Adrenal gland (tissue), 12 donors: ENCODE data around the gene ZBTB38. TPM values are rescaled to one million over a fixed set of nuclear protein-coding genes. Genes with fewer than 3 reads are reported as not detected.

Source experiments
- DNase-seq, 7 donors: peaks; one replicate each; pipeline ENCODE4 v3.0.0-alpha.2; 2019 to 2020
- H3K27ac ChIP-seq, 5 donors: fragments of 200-600 bp; sonication (generic) in 4 of 5; 1 replicate in 3 of 5; 2 replicates in 2 of 5; pipeline versions ENCODE4 v1.5.1 to v1.8.0; 2016 to 2020; ENCODE audit warnings: mild to moderate bottlenecking in 1 of 5
- H3K27me3 ChIP-seq: fragments of 200-600 bp; 2 replicates; pipeline ENCODE4 v1.8.0; 2021
- H3K36me3 ChIP-seq, 2 donors: fragments of 200-600 bp; replicated peaks in 1 of 2; 1 replicate in 1 of 2; 2 replicates in 1 of 2; pipeline versions ENCODE4 v1.5.1 to v1.8.0; 2018 to 2022
- H3K4me1 ChIP-seq, 2 donors: fragments of 200-600 bp; replicated peaks in 1 of 2; 1 replicate in 1 of 2; 2 replicates in 1 of 2; pipeline versions ENCODE4 v1.5.1 to v1.8.0; 2018 to 2021
- H3K4me3 ChIP-seq, 4 donors: fragments of 200-600 bp; sonication (generic) in 3 of 4; one replicate each; pipeline ENCODE4 v1.5.1; 2016 to 2018
- H3K9me3 ChIP-seq, 3 donors: fragments of 200-600 bp; sonication (generic) in 1 of 3; replicated peaks in 1 of 3; 1 replicate in 2 of 3; 2 replicates in 1 of 3; pipeline versions ENCODE4 v1.5.1 to v1.8.0; 2016 to 2021
- POLR2A ChIP-seq, 2 donors: fragments of 450-650 bp; IDR thresholded peaks; one replicate each; pipeline ENCODE4 v1.6.1; 2017; ENCODE audit warnings: antibody characterized with exemption in 2 of 2, mild to moderate bottlenecking in 2 of 2, moderate library complexity in 1 of 2
- WGBS, 4 donors: extraction: QIAGEN DNeasy Blood & Tissue Kit in 2 of 4; methylation state at CpG; one replicate each; pipeline versions ENCODE4 v1.1.5 to v1.1.7; 2013 to 2017; 5-methylcytosine and 5-hydroxymethylcytosine counted together
- intact Hi-C, 2 donors: fragments of 100-400 bp; cut with DNase I; formaldehyde crosslinking; loops; one replicate each; pipeline versions ENCODE4 v1.14.1 to v1.15.0; 2022 to 2023
- polyA plus RNA-seq, 3 donors: library from polyadenylated mRNA; stranded (reverse); fragments of 200-250 nt in 2 of 3; fragments of 350-450 nt in 1 of 3; fragmentation: Illumina TruSeq in 1 of 3; extraction: RNeasy Lipid Tissue Mini Kit (QIAGEN cat#74804) in 1 of 3; gene quantifications; one replicate each; pipeline ENCODE4 v1.2.3, GENCODE V29; 2013 to 2014
- total RNA-seq, 9 donors: library from RNA; depleted of rRNA in 4 of 9; stranded (reverse); fragments of >200 nt in 4 of 9; fragments of 120-200 nt in 1 of 9; fragmentation: NEBNext Ultra II Directional in 1 of 9; extraction: Animal tissue kit (Norgen Biotek cat#: 25700) in 1 of 9; gene quantifications; one replicate each; pipeline versions ENCODE4 v1.1.0 to v1.2.4, GENCODE V29; 2013 to 2023
- TF ChIP-seq, protein P1 (sequence below), 6 experiments: fragments of 450-650 bp in 4 of 6; fragments of 200-600 bp in 2 of 6; sonication (generic) in 1 of 6; IDR thresholded peaks; 1 replicate in 5 of 6; 2 replicates in 1 of 6; pipeline versions ENCODE4 v1.5.1 to v1.8.0; 2016 to 2021; ENCODE audit warnings: antibody characterized with exemption in 6 of 6, mild to moderate bottlenecking in 2 of 6, moderate library complexity in 1 of 6
- donor health status: healthy with polysubstance abuse.
- donor health status: Bipolar disorder and iron deficiency.
- donor health status: DM: yes; HTN: yes; CAD: no.
- donor health status: DM: no; HTN: no; CAD: no.
- donor health status: DM: no; HTN: no; CAD: no.
- donor health status: DM: yes; HTN: yes; CAD: no.

Gene ZBTB38
- total and polyA plus RNA-seq, 12 donors, result 12.0 to 231 (median 147) TPM

DNA sequence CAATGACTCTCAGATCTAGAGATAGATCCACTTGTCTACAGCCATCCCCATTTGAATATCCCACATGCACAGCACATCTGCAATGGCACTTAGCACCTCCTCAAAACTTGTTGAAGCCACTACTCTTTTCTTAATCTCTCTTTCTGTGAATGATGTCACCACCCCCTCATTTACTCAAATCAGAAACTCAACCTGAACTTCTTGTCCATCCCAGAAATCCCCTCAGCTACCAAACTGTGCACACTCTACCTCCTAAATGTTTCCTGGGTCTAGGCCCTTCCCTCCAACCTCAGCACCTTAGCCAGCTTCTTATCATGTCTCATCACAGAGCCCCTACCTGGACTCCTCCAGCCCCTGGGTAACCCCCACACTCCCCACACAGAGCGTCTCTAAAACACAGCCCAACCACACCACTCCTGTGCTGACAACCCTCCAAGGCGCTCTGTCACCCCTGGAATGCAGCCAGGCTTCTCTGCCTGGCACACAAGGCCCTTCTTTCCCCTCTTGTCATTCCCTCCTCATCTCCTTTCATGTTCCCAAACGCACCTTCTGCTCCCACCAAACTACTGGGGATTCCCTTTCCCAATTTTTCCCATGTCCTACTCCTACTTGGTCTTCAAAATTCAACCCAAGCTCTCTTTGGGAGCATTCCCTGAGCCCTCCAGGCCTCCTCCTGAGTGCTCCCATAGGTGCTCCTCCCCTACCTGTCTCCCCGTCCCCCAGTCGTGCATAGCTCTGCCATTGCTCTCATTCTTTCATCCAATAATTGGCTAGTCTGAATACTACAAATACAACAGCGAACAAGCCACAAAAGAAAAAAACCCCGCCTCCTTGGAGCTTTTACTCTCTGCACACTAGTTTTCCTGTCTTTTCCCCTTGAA is 39.8 kb upstream of the ZBTB38 start:
- no peak for TF ChIP-seq POLR2A (IDR thresholded peaks at IDR 0.05)
- TF ChIP-seq, protein P1, sequence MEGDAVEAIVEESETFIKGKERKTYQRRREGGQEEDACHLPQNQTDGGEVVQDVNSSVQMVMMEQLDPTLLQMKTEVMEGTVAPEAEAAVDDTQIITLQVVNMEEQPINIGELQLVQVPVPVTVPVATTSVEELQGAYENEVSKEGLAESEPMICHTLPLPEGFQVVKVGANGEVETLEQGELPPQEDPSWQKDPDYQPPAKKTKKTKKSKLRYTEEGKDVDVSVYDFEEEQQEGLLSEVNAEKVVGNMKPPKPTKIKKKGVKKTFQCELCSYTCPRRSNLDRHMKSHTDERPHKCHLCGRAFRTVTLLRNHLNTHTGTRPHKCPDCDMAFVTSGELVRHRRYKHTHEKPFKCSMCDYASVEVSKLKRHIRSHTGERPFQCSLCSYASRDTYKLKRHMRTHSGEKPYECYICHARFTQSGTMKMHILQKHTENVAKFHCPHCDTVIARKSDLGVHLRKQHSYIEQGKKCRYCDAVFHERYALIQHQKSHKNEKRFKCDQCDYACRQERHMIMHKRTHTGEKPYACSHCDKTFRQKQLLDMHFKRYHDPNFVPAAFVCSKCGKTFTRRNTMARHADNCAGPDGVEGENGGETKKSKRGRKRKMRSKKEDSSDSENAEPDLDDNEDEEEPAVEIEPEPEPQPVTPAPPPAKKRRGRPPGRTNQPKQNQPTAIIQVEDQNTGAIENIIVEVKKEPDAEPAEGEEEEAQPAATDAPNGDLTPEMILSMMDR (IDR thresholded peaks at IDR 0.05), result no peak
- H3K4me1 ChIP-seq, result peaks cover 5 to 10% of the 10 kb centered on the region in 2 donors
- H3K27me3 ChIP-seq, result no peaks in the 10 kb centered on the region
- H3K4me3 ChIP-seq, result no peak overlapping the region
- no peak overlapping the region for H3K27ac ChIP-seq
- H3K36me3 ChIP-seq, result no peaks in the 10 kb centered on the region
- 84 to 91% (median 86%) methylated on average over 7 of the region's 7 CpGs for WGBS, 4 donors
- peak in 2 of 7 donors; percentile 29 to 31 for DNase-seq
- intact Hi-C loops, result no loop called here
- H3K9me3 ChIP-seq, result no peaks in the 10 kb centered on the region

DNA sequence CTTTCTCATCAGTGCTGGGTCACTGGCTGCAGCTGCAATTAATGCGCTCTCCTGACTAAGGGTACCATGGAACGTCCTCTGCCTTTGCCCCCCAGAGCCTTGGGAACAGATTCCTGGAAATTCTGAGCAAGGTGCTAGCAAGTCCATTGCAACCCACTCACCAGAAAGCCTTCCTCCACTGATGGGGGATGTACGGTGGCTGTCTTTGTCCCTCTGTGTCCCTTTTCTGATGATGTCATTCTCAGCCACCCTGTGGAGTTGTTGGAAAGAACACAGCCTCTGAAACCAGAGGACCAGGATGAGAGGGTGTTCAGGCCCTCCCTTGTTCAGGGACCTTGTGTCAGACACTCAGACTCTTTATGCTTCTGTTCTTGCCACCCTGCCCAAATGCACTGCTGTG is 38.1 kb upstream of the ZBTB38 start:
- Histone ChIP-seq H3K27me3 (no peaks in the 10 kb centered on the region), H3K4me1 (peaks cover 5 to 10% of the 10 kb centered on the region in 2 donors), H3K36me3 (no peaks in the 10 kb centered on the region), H3K27ac (no peak overlapping the region), H3K4me3 (no peak overlapping the region), H3K9me3 (no peaks in the 10 kb centered on the region)
- 77 to 97% (median 89%) methylated on average over 3 of the region's 3 CpGs for WGBS, 4 donors
- intact Hi-C loops, result no loop called here
- DNase-seq, result no peak
- TF ChIP-seq POLR2A (IDR thresholded peaks at IDR 0.05), result no peak
- TF ChIP-seq, protein P1 (IDR thresholded peaks at IDR 0.05), result no peak

DNA sequence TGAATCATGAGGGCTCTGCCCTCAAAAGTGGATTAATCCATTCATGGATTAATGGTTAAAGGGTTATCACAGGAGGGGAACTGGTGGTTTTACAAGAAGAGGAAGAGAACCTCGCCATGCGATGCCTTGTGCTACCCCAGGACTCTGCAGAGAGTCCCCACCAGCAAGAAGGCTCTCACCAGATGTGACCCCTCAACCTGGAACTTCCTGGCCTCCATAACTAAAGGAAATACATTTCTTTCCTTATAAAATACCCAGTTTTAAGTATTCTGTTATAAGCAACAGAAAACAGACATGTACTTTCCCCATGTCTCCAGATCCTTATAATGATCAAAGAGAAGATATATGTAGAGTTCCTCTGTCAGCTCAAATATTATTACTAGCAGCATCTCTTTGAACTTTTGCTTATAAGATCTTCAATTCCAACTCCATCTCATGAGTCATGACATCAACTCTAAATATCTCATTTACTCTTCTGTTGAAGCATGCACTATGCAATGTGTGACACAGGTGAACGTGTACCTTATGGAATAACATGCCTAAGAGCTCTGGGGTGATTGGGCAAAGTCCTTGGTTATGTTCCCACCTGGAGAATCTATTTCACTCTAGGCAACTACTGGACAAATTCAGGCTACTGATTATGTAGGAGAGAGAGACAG is 37.5 kb upstream of the ZBTB38 start:
- intact Hi-C loops, result no loop called here
- DNase-seq, result no peak
- H3K27ac ChIP-seq, result peak overlapping the region in 4 of 5 donors; percentile 1 to 88 (median 73)
- no peaks in the 10 kb centered on the region for H3K36me3 ChIP-seq
- TF ChIP-seq POLR2A (IDR thresholded peaks at IDR 0.05), result no peak
- TF ChIP-seq, protein P1 (IDR thresholded peaks at IDR 0.05), result no peak
- H3K4me1 ChIP-seq, result peaks cover 5 to 10% of the 10 kb centered on the region in 2 donors
- H3K4me3 ChIP-seq, result no peak overlapping the region
- H3K27me3 ChIP-seq, result no peaks in the 10 kb centered on the region
- WGBS, 4 donors, result 81 to 96% (median 87%) methylated on average over 3 of the region's 3 CpGs
- no peaks in the 10 kb centered on the region for H3K9me3 ChIP-seq
